Colonic mucosa (tissue), 4 donors: Measurements from ENCODE around the gene IGFALS. TPM values are rescaled to one million over a fixed set of nuclear protein-coding genes. Genes with fewer than 3 reads are reported as not detected.
A peak's percentile ranks its signal among the peaks of the same experiment; 100 is the strongest.

ENCODE experiments used
- DNase-seq: peaks from one replicate; pipeline ENCODE4 v3.0.0-alpha.2; 2020
- H3K27ac ChIP-seq: fragments of 200-600 bp; one replicate; pipeline ENCODE4 v1.8.0; 2021
- H3K27me3 ChIP-seq: fragments of 200-600 bp; one replicate; pipeline ENCODE4 v1.8.0; 2021
- H3K36me3 ChIP-seq: fragments of 200-600 bp; one replicate; pipeline ENCODE4 v1.8.0; 2021
- H3K4me1 ChIP-seq: fragments of 200-600 bp; one replicate; pipeline ENCODE4 v1.8.0; 2021; ENCODE audit warnings: mild to moderate bottlenecking
- H3K4me3 ChIP-seq: fragments of 200-600 bp; one replicate; pipeline ENCODE4 v1.8.0; 2021
- H3K9ac ChIP-seq, 2 donors: one replicate each; pipeline ENCODE4 v1.7.0; 2013; ENCODE audit warnings: control low read depth in 2 of 2, low read depth in 2 of 2, low read length in 2 of 2
- H3K9me3 ChIP-seq: fragments of 200-600 bp; one replicate; pipeline ENCODE4 v1.8.0; 2021
- CTCF ChIP-seq: fragments of 200-600 bp; IDR thresholded peaks from one replicate; pipeline ENCODE4 v1.8.0; 2022; ENCODE audit warnings: antibody characterized with exemption, mild to moderate bottlenecking
- intact Hi-C: fragments of 100-400 bp; cut with DNase I; formaldehyde crosslinking; loops from one replicate; pipeline ENCODE4 v1.14.1; 2022
- total RNA-seq, 2 donors: library from RNA; stranded (reverse); fragmentation: NEBNext Ultra II Directional in 1 of 2; extraction: Animal tissue kit (Norgen Biotek cat#: 25700) in 1 of 2; gene quantifications; one replicate each; pipeline ENCODE4 v1.2.1, GENCODE V29; 2021
- donor health status: healthy.
- donor health status: DM: no; HTN: no; CAD: no.
- donor health status: DM: no; HTN: no; CAD: no.

Gene IGFALS
- total RNA-seq, 2 donors from 2014 or later, result 5.7 to 7.0 TPM

- peak within 1 kb of the TSS; percentile 80 to 95 for H3K9ac ChIP-seq
- DNase-seq, result peak; percentile 85
- H3K27ac ChIP-seq, result peak within 1 kb of the TSS; percentile 98
- H3K9me3 ChIP-seq, result no peaks in the 10 kb centered on the region
- peak within 1 kb of the TSS; percentile 96 for H3K4me3 ChIP-seq
- intact Hi-C loops, result loop anchor here (5.0 kb wide), 1 partner anchor 159 kb away; the partner anchor contains the start of genes CRAMP1 and IFT140
- no peaks in the 10 kb centered on the region for H3K36me3 ChIP-seq
- H3K27me3 ChIP-seq, result no peaks in the 10 kb centered on the region
- peaks cover 11% of the 10 kb centered on the region for H3K4me1 ChIP-seq
- no peak for TF ChIP-seq CTCF
These were observed 22.2 kb downstream of the IGFALS start, which contains the start of gene NME3 for GRCh38 chr16:1771188-1771863. TSS of gene NME3 (minus strand) at chr16:1771543. CDS start at chr16:1771534, 9 bp downstream.

- H3K27ac ChIP-seq, result peak overlapping the region; percentile 98
- DNase-seq, result peak; percentile 81
- H3K36me3 ChIP-seq, result no peaks in the 10 kb centered on the region
- no peaks in the 10 kb centered on the region for H3K9me3 ChIP-seq
- intact Hi-C loops, result loop anchor here (5.0 kb wide), 1 partner anchor 158 kb away; the partner anchor contains the start of genes CRAMP1 and IFT140
- peaks cover 11% of the 10 kb centered on the region for H3K4me1 ChIP-seq
- peak overlapping the region; percentile 96 for H3K4me3 ChIP-seq
- no peak for TF ChIP-seq CTCF
- peak overlapping the region; percentile 52 to 78 for H3K9ac ChIP-seq
- H3K27me3 ChIP-seq, result no peaks in the 10 kb centered on the region
These were observed 22.9 kb downstream of the IGFALS start for GRCh38 chr16:1770328-1771187.

- Histone ChIP-seq H3K36me3 (peaks cover 6% of the 10 kb centered on the region), H3K9me3 (no peaks in the 10 kb centered on the region), H3K27me3 (no peaks in the 10 kb centered on the region), H3K4me3 (peak overlapping the region; percentile 96), H3K9ac (peak overlapping the region; percentile 52 to 78), H3K27ac (peak overlapping the region; percentile 98), H3K4me1 (peaks cover 11% of the 10 kb centered on the region)
- no peak for DNase-seq
- intact Hi-C loops, result loop anchor here (5.0 kb wide), 1 partner anchor 157 kb away; the partner anchor contains the start of genes CRAMP1 and IFT140
- no peak for TF ChIP-seq CTCF
These were observed 23.9 kb downstream of the IGFALS start for GRCh38 chr16:1769402-1770300.

- H3K27ac ChIP-seq, result no peak overlapping the region
- DNase-seq, result no peak
These were observed 24.6 kb downstream of the IGFALS start for GRCh38 chr16:1768767-1769401.

More at GRCh38 chr16:1768767-1769401, 24.6 kb downstream of the IGFALS start:
- H3K36me3 ChIP-seq, result peaks cover 8% of the 10 kb centered on the region
- H3K27me3 ChIP-seq, result no peaks in the 10 kb centered on the region
- peaks cover 5% of the 10 kb centered on the region for H3K4me1 ChIP-seq
- H3K4me3 ChIP-seq, result no peak overlapping the region
- no peak overlapping the region for H3K9ac ChIP-seq
- TF ChIP-seq CTCF, result no peak
- intact Hi-C loops, result no loop called here
- no peaks in the 10 kb centered on the region for H3K9me3 ChIP-seq
